Measurements from ENCODE around the gene CIAPIN1.

CIAPIN1 gene

GRCh38 chr16:57387598-57388354 is 59.4 kb downstream of the CIAPIN1 start:
- Histone ChIP-seq H3K27me3 (ENCODE audit: insufficient read depth, low read depth) (no peaks in the 10 kb centered on the region), H3K4me2 (no peak overlapping the region), H3K79me2 (ENCODE audit: insufficient read depth, low read depth) (no peaks in the 10 kb centered on the region)

GRCh38 chr16:57386381-57386951 is 60.7 kb downstream of the CIAPIN1 start:
- no peaks in the 10 kb centered on the region for H3K4me1 ChIP-seq (ENCODE audit: low read depth, poor library complexity, severe bottlenecking)
- no peaks in the 10 kb centered on the region for H4K20me1 ChIP-seq (ENCODE audit: insufficient read depth)
- H3K36me3 ChIP-seq (ENCODE audit: insufficient read depth), result no peaks in the 10 kb centered on the region
- no peaks in the 10 kb centered on the region for H3K27me3 ChIP-seq (ENCODE audit: insufficient read depth, low read depth)
- H3K9ac ChIP-seq, result no peak overlapping the region
- H3K27ac ChIP-seq, result no peak overlapping the region
- no peak overlapping the region for H3K4me2 ChIP-seq
- H3K79me2 ChIP-seq (ENCODE audit: insufficient read depth, low read depth), result no peaks in the 10 kb centered on the region
- no peak overlapping the region for H3K4me3 ChIP-seq (IDR thresholded peaks at IDR 0.05; ENCODE audit: insufficient read depth, low read depth, low read length)
- no peak for TF ChIP-seq CTCF (conservative IDR thresholded peaks at IDR 0.05; ENCODE audit: low read depth, low read length)
- H2AFZ ChIP-seq (ENCODE audit: low read depth), result no peak overlapping the region

More at GRCh38 chr16:57387598-57388354, 59.4 kb downstream of the CIAPIN1 start:
- H3K27ac ChIP-seq, result no peak overlapping the region
- H3K4me1 ChIP-seq (ENCODE audit: low read depth, poor library complexity, severe bottlenecking), result no peaks in the 10 kb centered on the region
- no peak for TF ChIP-seq CTCF (conservative IDR thresholded peaks at IDR 0.05; ENCODE audit: low read depth, low read length)
- no peak overlapping the region for H2AFZ ChIP-seq (ENCODE audit: low read depth)
- no peaks in the 10 kb centered on the region for H3K36me3 ChIP-seq (ENCODE audit: insufficient read depth)
- H3K9ac ChIP-seq, result no peak overlapping the region
- H3K4me3 ChIP-seq (IDR thresholded peaks at IDR 0.05; ENCODE audit: insufficient read depth, low read depth, low read length), result no peak overlapping the region
- no peaks in the 10 kb centered on the region for H4K20me1 ChIP-seq (ENCODE audit: insufficient read depth)

GRCh38 chr16:57385083-57385482 is 62.1 kb downstream of the CIAPIN1 start:
- Histone ChIP-seq H2AFZ (ENCODE audit: low read depth) (no peak overlapping the region), H3K4me1 (ENCODE audit: low read depth, poor library complexity, severe bottlenecking) (no peaks in the 10 kb centered on the region), H3K79me2 (ENCODE audit: insufficient read depth, low read depth) (no peaks in the 10 kb centered on the region), H3K9ac (no peak overlapping the region), H3K27me3 (ENCODE audit: insufficient read depth, low read depth) (no peaks in the 10 kb centered on the region), H4K20me1 (ENCODE audit: insufficient read depth) (no peaks in the 10 kb centered on the region), H3K27ac (no peak overlapping the region), H3K4me2 (no peak overlapping the region), H3K4me3 (IDR thresholded peaks at IDR 0.05; ENCODE audit: insufficient read depth, low read depth, low read length) (no peak overlapping the region), H3K36me3 (ENCODE audit: insufficient read depth) (no peaks in the 10 kb centered on the region)
- TF ChIP-seq CTCF (conservative IDR thresholded peaks at IDR 0.05; ENCODE audit: low read depth, low read length), result no peak

- Histone ChIP-seq H3K4me2 (no peak overlapping the region), H3K4me1 (ENCODE audit: low read depth, poor library complexity, severe bottlenecking) (no peaks in the 10 kb centered on the region), H3K36me3 (ENCODE audit: insufficient read depth) (no peaks in the 10 kb centered on the region), H3K9ac (no peak overlapping the region), H3K4me3 (IDR thresholded peaks at IDR 0.05; ENCODE audit: insufficient read depth, low read depth, low read length) (no peak overlapping the region), H2AFZ (ENCODE audit: low read depth) (no peak overlapping the region), H3K27me3 (ENCODE audit: insufficient read depth, low read depth) (no peaks in the 10 kb centered on the region), H4K20me1 (ENCODE audit: insufficient read depth) (no peaks in the 10 kb centered on the region), H3K79me2 (ENCODE audit: insufficient read depth, low read depth) (no peaks in the 10 kb centered on the region), H3K27ac (no peak overlapping the region)
- no peak for TF ChIP-seq CTCF (conservative IDR thresholded peaks at IDR 0.05; ENCODE audit: low read depth, low read length)
These were observed 62.7 kb downstream of the CIAPIN1 start for GRCh38 chr16:57384248-57385070.

Measured in KMS-11 (cell line).